ENCODE data around the gene PPP2R3B.

PPP2R3B gene

GRCh38 chrX:375181-376036, 11.3 kb downstream of the PPP2R3B start:
- DNase-seq (ENCODE audit: low spot score), result no peak
- in situ Hi-C loops (cut with MboI; ENCODE audit: low pct_unique_long_range_greater_than_20kb, low sequenced_read_pairs, unreplicated experiment), result no loop called here
- TF ChIP-seq CTCF (IDR thresholded peaks at IDR 0.05; ENCODE audit: extremely low read depth, insufficient read depth, missing control alignments), result no peak

DNA sequence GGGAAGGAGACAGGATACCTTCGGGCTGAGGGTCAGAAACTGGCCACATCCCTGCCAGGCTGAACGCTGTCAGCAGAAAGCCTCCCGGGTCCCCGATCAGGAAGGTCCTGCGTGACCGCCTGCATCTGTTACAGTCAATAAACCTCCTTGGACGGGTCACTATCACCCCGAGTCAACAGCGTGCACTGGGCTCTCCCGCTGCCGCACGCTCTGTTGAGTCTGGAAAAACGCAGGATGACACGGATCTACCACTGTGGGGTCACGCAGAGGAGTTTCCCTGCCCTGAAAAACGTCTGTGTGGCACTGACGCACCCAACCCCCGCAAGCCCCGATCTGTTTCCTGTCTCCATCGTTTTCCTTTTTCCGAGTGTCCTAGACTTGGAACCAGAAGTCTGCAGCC, 12.1 kb downstream of the PPP2R3B start:
- DNase-seq (ENCODE audit: low spot score), result no peak
- TF ChIP-seq CTCF (IDR thresholded peaks at IDR 0.05; ENCODE audit: extremely low read depth, insufficient read depth, missing control alignments), result no peak
- in situ Hi-C loops (cut with MboI; ENCODE audit: low pct_unique_long_range_greater_than_20kb, low sequenced_read_pairs, unreplicated experiment), result no loop called here

- no peak for DNase-seq (ENCODE audit: low spot score)
- TF ChIP-seq CTCF (IDR thresholded peaks at IDR 0.05; ENCODE audit: extremely low read depth, insufficient read depth, missing control alignments), result no peak
- in situ Hi-C loops (cut with MboI; ENCODE audit: low pct_unique_long_range_greater_than_20kb, low sequenced_read_pairs, unreplicated experiment), result no loop called here
Measured at GRCh38 chrX:373641-374471, 12.9 kb downstream of the PPP2R3B start.

GRCh38 chrX:372856-373640, 13.7 kb downstream of the PPP2R3B start:
- in situ Hi-C loops (cut with MboI; ENCODE audit: low pct_unique_long_range_greater_than_20kb, low sequenced_read_pairs, unreplicated experiment), result no loop called here
- no peak for DNase-seq (ENCODE audit: low spot score)
- TF ChIP-seq CTCF (IDR thresholded peaks at IDR 0.05; ENCODE audit: extremely low read depth, insufficient read depth, missing control alignments), result no peak

DNA sequence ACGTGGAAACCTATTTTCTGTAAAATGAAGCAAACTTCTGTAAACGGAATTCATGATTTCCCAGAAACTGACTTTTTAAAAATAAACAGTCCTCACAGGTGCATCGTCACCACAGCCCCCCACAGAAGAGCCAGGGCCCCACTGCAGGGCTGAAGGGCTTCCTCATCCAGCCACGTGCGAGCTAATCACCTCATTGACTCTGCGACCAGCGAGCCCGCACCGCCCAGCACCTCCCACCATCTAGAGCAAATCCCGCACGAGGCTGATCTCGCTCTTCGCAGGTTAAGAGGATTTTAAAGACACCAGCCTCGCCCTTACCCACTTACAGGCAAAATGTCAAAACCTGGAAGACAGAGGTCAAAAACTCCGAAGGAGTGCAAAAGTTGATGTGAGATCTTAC, 14.8 kb downstream of the PPP2R3B start:
- in situ Hi-C loops (cut with MboI; ENCODE audit: low pct_unique_long_range_greater_than_20kb, low sequenced_read_pairs, unreplicated experiment), result no loop called here
- TF ChIP-seq CTCF (IDR thresholded peaks at IDR 0.05; ENCODE audit: extremely low read depth, insufficient read depth, missing control alignments), result no peak
- no peak for DNase-seq (ENCODE audit: low spot score)
